ENCODE data around the gene NBEAL2.

GRCh38 chr3:46995901-46996562 lies 16.6 kb downstream of the NBEAL2 start:
- no peak for TF ChIP-seq POLR2A (IDR thresholded peaks at IDR 0.05)
- TF ChIP-seq, protein P1, sequence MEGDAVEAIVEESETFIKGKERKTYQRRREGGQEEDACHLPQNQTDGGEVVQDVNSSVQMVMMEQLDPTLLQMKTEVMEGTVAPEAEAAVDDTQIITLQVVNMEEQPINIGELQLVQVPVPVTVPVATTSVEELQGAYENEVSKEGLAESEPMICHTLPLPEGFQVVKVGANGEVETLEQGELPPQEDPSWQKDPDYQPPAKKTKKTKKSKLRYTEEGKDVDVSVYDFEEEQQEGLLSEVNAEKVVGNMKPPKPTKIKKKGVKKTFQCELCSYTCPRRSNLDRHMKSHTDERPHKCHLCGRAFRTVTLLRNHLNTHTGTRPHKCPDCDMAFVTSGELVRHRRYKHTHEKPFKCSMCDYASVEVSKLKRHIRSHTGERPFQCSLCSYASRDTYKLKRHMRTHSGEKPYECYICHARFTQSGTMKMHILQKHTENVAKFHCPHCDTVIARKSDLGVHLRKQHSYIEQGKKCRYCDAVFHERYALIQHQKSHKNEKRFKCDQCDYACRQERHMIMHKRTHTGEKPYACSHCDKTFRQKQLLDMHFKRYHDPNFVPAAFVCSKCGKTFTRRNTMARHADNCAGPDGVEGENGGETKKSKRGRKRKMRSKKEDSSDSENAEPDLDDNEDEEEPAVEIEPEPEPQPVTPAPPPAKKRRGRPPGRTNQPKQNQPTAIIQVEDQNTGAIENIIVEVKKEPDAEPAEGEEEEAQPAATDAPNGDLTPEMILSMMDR (IDR thresholded peaks at IDR 0.05): no peak

Data from right lobe of liver (tissue), 4 donors.